ENCODE results near the gene REXO5.
A peak's percentile ranks its signal among the peaks of the same experiment; 100 is the strongest.

REXO5 gene

GRCh38 chr16:20847550-20847949, 41.2 kb downstream of the REXO5 start:
- H3F3A ChIP-seq (ENCODE audit: insufficient read depth, low read length), result no peaks in the 10 kb centered on the region
- no peak overlapping the region for H2AFZ ChIP-seq (ENCODE audit: low read length)
- H3K36me3 ChIP-seq (replicated peaks; ENCODE audit: insufficient read depth, low read length), result no peaks in the 10 kb centered on the region
- TF ChIP-seq EZH2phosphoT487 (IDR thresholded peaks at IDR 0.05; ENCODE audit: low read length), result no peak
- no peak overlapping the region for H3K4me3 ChIP-seq (ENCODE audit: low read length)
- no peaks in the 10 kb centered on the region for H3K4me1 ChIP-seq (ENCODE audit: low read length)
- no peak overlapping the region for H3K4me2 ChIP-seq (ENCODE audit: low read depth, low read length)
- H3K9me2 ChIP-seq (replicated peaks; ENCODE audit: insufficient read depth, low read length), result no peaks in the 10 kb centered on the region
- DNase-seq, result no peak
- no peaks in the 10 kb centered on the region for H3K9me3 ChIP-seq (replicated peaks; ENCODE audit: insufficient read depth, low read length)
- no peaks in the 10 kb centered on the region for H4K20me1 ChIP-seq (ENCODE audit: insufficient read depth, low read length)
- H3K9ac ChIP-seq (ENCODE audit: low read length), result no peak overlapping the region
- no peaks in the 10 kb centered on the region for H3K79me2 ChIP-seq (ENCODE audit: low read length)
- H3K27me3 ChIP-seq (replicated peaks; ENCODE audit: insufficient read depth, low read length), result no peaks in the 10 kb centered on the region
- H3K27ac ChIP-seq (ENCODE audit: low read length), result no peak overlapping the region

- TF ChIP-seq CTCF (IDR thresholded peaks at IDR 0.05; ENCODE audit: low read length) (peak; percentile 99), EZH2phosphoT487 (IDR thresholded peaks at IDR 0.05; ENCODE audit: low read length) (no peak)
- H3K9ac ChIP-seq (ENCODE audit: low read length), result no peak overlapping the region
- H3K4me2 ChIP-seq (ENCODE audit: low read depth, low read length), result no peak overlapping the region
- H3K27me3 ChIP-seq (replicated peaks; ENCODE audit: insufficient read depth, low read length), result no peaks in the 10 kb centered on the region
- H3K79me2 ChIP-seq (ENCODE audit: low read length), result no peaks in the 10 kb centered on the region
- no peaks in the 10 kb centered on the region for H3K4me1 ChIP-seq (ENCODE audit: low read length)
- H4K20me1 ChIP-seq (ENCODE audit: insufficient read depth, low read length), result no peaks in the 10 kb centered on the region
- DNase-seq, result peak; percentile 20
- no peak overlapping the region for H2AFZ ChIP-seq (ENCODE audit: low read length)
- H3K36me3 ChIP-seq (replicated peaks; ENCODE audit: insufficient read depth, low read length), result no peaks in the 10 kb centered on the region
- no peaks in the 10 kb centered on the region for H3F3A ChIP-seq (ENCODE audit: insufficient read depth, low read length)
- H3K4me3 ChIP-seq (ENCODE audit: low read length), result no peak overlapping the region
- H3K27ac ChIP-seq (ENCODE audit: low read length), result no peak overlapping the region
- H3K9me2 ChIP-seq (replicated peaks; ENCODE audit: insufficient read depth, low read length), result no peaks in the 10 kb centered on the region
- no peaks in the 10 kb centered on the region for H3K9me3 ChIP-seq (replicated peaks; ENCODE audit: insufficient read depth, low read length)
Observed at GRCh38 chr16:20849589-20850390, 43.5 kb downstream of the REXO5 start.

- H3K9me2 ChIP-seq (replicated peaks; ENCODE audit: insufficient read depth, low read length), result no peaks in the 10 kb centered on the region
- H3K9me3 ChIP-seq (replicated peaks; ENCODE audit: insufficient read depth, low read length), result no peaks in the 10 kb centered on the region
- no peaks in the 10 kb centered on the region for H3K4me1 ChIP-seq (ENCODE audit: low read length)
- no peak overlapping the region for H2AFZ ChIP-seq (ENCODE audit: low read length)
- DNase-seq, result no peak
- no peaks in the 10 kb centered on the region for H3K27me3 ChIP-seq (replicated peaks; ENCODE audit: insufficient read depth, low read length)
- H3K4me2 ChIP-seq (ENCODE audit: low read depth, low read length), result no peak overlapping the region
- H3K9ac ChIP-seq (ENCODE audit: low read length), result no peak overlapping the region
- H3K4me3 ChIP-seq (ENCODE audit: low read length), result no peak overlapping the region
- no peak overlapping the region for H3K27ac ChIP-seq (ENCODE audit: low read length)
- no peaks in the 10 kb centered on the region for H3K79me2 ChIP-seq (ENCODE audit: low read length)
- H3F3A ChIP-seq (ENCODE audit: insufficient read depth, low read length), result no peaks in the 10 kb centered on the region
- TF ChIP-seq CTCF (IDR thresholded peaks at IDR 0.05; ENCODE audit: low read length), result no peak
- no peak for TF ChIP-seq EZH2phosphoT487 (IDR thresholded peaks at IDR 0.05; ENCODE audit: low read length)
- TF ChIP-seq EZH2 (optimal IDR thresholded peaks at IDR 0.05; ENCODE audit: low read depth, low read length), result no peak
- H3K36me3 ChIP-seq (replicated peaks; ENCODE audit: insufficient read depth, low read length), result no peaks in the 10 kb centered on the region
- H4K20me1 ChIP-seq (ENCODE audit: insufficient read depth, low read length), result no peaks in the 10 kb centered on the region
Observed at GRCh38 chr16:20850981-20851380, 44.7 kb downstream of the REXO5 start.

GRCh38 chr16:20851601-20852000, 45.3 kb downstream of the REXO5 start:
- Histone ChIP-seq H3K9me2 (replicated peaks; ENCODE audit: insufficient read depth, low read length) (no peaks in the 10 kb centered on the region), H3K36me3 (replicated peaks; ENCODE audit: insufficient read depth, low read length) (no peaks in the 10 kb centered on the region), H3K9ac (ENCODE audit: low read length) (no peak overlapping the region), H4K20me1 (ENCODE audit: insufficient read depth, low read length) (no peaks in the 10 kb centered on the region), H3K4me1 (ENCODE audit: low read length) (no peaks in the 10 kb centered on the region), H3K27ac (ENCODE audit: low read length) (no peak overlapping the region), H3K4me2 (ENCODE audit: low read depth, low read length) (no peak overlapping the region), H3K4me3 (ENCODE audit: low read length) (no peak overlapping the region), H3F3A (ENCODE audit: insufficient read depth, low read length) (no peaks in the 10 kb centered on the region), H3K9me3 (replicated peaks; ENCODE audit: insufficient read depth, low read length) (no peaks in the 10 kb centered on the region), H2AFZ (ENCODE audit: low read length) (no peak overlapping the region), H3K27me3 (replicated peaks; ENCODE audit: insufficient read depth, low read length) (no peaks in the 10 kb centered on the region), H3K79me2 (ENCODE audit: low read length) (no peaks in the 10 kb centered on the region)
- DNase-seq, result no peak
- no peak for TF ChIP-seq CTCF (IDR thresholded peaks at IDR 0.05; ENCODE audit: low read length)
- no peak for TF ChIP-seq EZH2 (optimal IDR thresholded peaks at IDR 0.05; ENCODE audit: low read depth, low read length)
- TF ChIP-seq EZH2phosphoT487 (IDR thresholded peaks at IDR 0.05; ENCODE audit: low read length), result no peak

Data from MM.1S (cell line).